ENCODE data around the gene RAB44.

- TF ChIP-seq FOXJ3 (CRISPR knock-in tag; IDR thresholded peaks at IDR 0.05) (no peak), FOS (IDR thresholded peaks at IDR 0.05; ENCODE audit: extremely low read depth, insufficient read length) (no peak), ZNF24 (IDR thresholded peaks at IDR 0.05) (no peak), ETS1 (conservative IDR thresholded peaks at IDR 0.05; ENCODE audit: control insufficient read depth, low read depth, low read length) (no peak), TFE3 (CRISPR knock-in tag; IDR thresholded peaks at IDR 0.05) (no peak)
Measured at GRCh38 chr6:36766399-36766945, 68.8 kb downstream of the RAB44 start.

All from K562 (cell line).